HL-60 (cell line): ENCODE data around the gene LYPD3.

Experiments
- DNase-seq, 2 experiments: peaks; one replicate each; pipeline ENCODE4 v3.0.0-alpha.2; 2010 to 2020; ENCODE audit warnings: low read depth in 1 of 2, low spot score in 1 of 2
- H3K27ac ChIP-seq: fragments of 250-450 bp; sonication (Bioruptor Pico); replicated peaks from 2 replicates; pipeline ENCODE4 v1.5.1; 2020; ENCODE audit warnings: mild to moderate bottlenecking, moderate library complexity
- H3K27me3 ChIP-seq: fragments of 250-450 bp; sonication (Bioruptor Pico); 2 replicates; pipeline ENCODE4 v1.5.1; 2021; ENCODE audit warnings: mild to moderate bottlenecking, moderate library complexity; ENCODE audit not compliant: insufficient read depth, poor library complexity, severe bottlenecking
- H3K4me3 ChIP-seq: replicated peaks from 2 replicates; pipeline ENCODE4 v1.5.1; 2011; ENCODE audit warnings: mild to moderate bottlenecking, control low read depth, low read length; ENCODE audit not compliant: insufficient read depth
- CTCF ChIP-seq: IDR thresholded peaks from one replicate; pipeline ENCODE4 v1.5.1; 2011; ENCODE audit warnings: low read length, control low read depth, inconsistent platforms; ENCODE audit not compliant: insufficient read depth
- GABPA ChIP-seq: IDR thresholded peaks from 2 replicates; pipeline ENCODE4 v1.6.1; 2012; ENCODE audit warnings: low read depth
- POLR2AphosphoS5 ChIP-seq: IDR thresholded peaks from 2 replicates; pipeline ENCODE4 v1.6.1; 2012; ENCODE audit warnings: low read depth
- SPI1 ChIP-seq: IDR thresholded peaks from 2 replicates; pipeline ENCODE4 v1.6.1; 2012; ENCODE audit warnings: low read depth, mild to moderate bottlenecking, borderline replicate concordance
- TF ChIP-seq, protein P1 (sequence below): IDR thresholded peaks from 2 replicates; pipeline ENCODE4 v1.6.1; 2012; ENCODE audit warnings: low read depth; ENCODE audit not compliant: insufficient replicate concordance

LYPD3 gene

GRCh38 chr19:43505186-43505456, 39.7 kb upstream of the LYPD3 start:
- Histone ChIP-seq H3K4me3 (no peak overlapping the region), H3K27me3 (no peaks in the 10 kb centered on the region), H3K27ac (no peak overlapping the region)
- TF ChIP-seq SPI1 (no peak), POLR2AphosphoS5 (no peak), CTCF (no peak), GABPA (no peak)
- TF ChIP-seq, protein P1, sequence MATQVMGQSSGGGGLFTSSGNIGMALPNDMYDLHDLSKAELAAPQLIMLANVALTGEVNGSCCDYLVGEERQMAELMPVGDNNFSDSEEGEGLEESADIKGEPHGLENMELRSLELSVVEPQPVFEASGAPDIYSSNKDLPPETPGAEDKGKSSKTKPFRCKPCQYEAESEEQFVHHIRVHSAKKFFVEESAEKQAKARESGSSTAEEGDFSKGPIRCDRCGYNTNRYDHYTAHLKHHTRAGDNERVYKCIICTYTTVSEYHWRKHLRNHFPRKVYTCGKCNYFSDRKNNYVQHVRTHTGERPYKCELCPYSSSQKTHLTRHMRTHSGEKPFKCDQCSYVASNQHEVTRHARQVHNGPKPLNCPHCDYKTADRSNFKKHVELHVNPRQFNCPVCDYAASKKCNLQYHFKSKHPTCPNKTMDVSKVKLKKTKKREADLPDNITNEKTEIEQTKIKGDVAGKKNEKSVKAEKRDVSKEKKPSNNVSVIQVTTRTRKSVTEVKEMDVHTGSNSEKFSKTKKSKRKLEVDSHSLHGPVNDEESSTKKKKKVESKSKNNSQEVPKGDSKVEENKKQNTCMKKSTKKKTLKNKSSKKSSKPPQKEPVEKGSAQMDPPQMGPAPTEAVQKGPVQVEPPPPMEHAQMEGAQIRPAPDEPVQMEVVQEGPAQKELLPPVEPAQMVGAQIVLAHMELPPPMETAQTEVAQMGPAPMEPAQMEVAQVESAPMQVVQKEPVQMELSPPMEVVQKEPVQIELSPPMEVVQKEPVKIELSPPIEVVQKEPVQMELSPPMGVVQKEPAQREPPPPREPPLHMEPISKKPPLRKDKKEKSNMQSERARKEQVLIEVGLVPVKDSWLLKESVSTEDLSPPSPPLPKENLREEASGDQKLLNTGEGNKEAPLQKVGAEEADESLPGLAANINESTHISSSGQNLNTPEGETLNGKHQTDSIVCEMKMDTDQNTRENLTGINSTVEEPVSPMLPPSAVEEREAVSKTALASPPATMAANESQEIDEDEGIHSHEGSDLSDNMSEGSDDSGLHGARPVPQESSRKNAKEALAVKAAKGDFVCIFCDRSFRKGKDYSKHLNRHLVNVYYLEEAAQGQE: no peak
- DNase-seq: no peak

DNA sequence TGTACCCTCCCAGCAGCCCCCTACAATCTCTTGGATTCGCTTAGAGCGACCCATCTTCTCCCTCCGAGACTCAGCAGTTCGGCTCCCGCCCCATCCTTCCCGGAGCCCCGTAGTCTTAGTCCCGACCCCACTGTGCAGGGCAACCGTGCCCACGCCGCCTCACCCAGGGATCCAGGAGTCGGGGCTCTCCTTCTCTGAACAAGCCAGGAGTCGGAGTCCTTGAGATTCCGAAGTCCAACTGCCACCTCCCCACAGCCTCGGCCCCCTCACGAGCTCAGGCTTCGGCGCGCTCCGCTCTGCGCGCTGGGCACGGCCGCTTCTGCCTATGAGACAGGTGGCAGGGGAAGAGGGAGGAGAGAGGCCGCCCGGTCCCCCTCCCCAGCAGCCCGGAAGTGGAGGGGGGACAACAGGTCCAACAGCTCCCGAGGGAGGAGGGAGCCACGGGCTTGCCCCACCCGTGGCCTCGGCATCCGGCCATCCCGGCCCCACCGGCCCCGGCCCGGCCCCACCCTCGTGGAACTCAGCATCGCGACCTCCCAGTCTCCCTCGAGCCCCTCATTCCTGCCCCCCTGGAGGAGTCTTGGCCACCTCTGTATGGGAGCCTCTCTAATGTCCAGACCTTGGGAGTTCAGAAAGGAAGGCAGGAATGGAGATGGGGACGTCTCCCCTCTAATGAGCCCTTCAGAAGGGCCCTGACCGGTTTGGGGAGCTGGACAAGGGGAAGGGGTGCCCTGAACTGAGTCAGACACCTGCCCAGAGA, 39.2 kb upstream of the LYPD3 start, which contains the start of gene PHLDB3:
Gene PHLDB3, minus strand, starts transcription at position 321 of the 760 bp plus-strand sequence. CDS start 628 bp downstream, outside the sequence.
- no peak within 1 kb of the TSS for H3K27ac ChIP-seq
- DNase-seq: peak in 1 of 2 experiments; percentile 2
- peak within 1 kb of the TSS; percentile 62 for H3K4me3 ChIP-seq
- TF ChIP-seq, protein P1: no peak
- no peak for TF ChIP-seq SPI1
- no peak for TF ChIP-seq CTCF
- TF ChIP-seq GABPA: no peak
- TF ChIP-seq POLR2AphosphoS5: no peak
- no peaks in the 10 kb centered on the region for H3K27me3 ChIP-seq

DNA sequence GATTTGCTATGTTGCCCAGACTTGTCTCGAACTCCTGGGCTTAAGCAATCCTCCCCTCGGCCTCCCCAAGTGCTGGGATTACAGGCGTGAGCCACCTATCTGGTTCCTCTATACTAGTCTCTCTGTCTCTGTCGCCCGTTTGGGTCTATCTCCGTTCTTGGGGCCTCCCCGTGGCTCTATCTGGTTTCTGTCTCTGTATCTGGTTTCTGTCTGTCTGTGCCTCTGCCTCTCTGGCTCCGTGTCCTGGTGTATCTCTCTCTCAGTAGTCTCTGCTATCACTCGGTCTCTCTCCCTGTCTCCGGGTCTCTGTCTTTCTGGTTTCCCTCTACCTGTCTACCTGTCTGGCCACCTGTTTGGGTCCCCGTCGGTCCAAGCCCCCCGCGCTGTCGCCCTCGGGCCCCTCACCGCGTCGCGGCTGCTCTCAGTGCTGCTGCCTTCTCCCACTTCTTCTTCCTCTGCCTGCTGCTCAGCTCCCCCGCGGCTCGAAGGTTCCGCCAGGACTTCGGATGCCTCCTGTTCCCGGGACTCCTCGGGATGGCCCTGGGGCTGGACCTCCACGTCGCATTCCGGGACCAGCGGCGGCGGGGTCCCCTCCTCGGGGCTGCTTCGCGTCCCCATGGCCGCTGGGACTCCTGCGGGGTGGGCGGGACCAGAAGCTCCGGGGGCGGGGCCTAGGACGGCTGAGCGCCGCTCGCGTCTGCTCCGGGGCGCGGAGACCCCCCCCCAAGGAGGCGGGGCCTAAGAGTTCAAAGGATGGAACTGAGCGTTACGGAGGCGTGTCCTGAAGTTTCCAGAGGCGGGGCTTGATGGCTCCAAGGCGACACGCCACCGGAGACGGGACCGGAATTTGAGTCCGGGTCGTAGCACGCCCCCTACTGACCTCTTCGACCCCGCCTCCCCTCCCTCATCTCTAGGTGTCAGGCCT, 38.4 kb upstream of the LYPD3 start:
- DNase-seq: peak; percentile 63 to 79
- TF ChIP-seq, protein P1: no peak
- TF ChIP-seq CTCF (no peak), GABPA (no peak), SPI1 (no peak; the same call in 1 of the 2 replicates), POLR2AphosphoS5 (no peak)
- no peak overlapping the region for H3K27ac ChIP-seq
- no peaks in the 10 kb centered on the region for H3K27me3 ChIP-seq
- peak overlapping the region; percentile 62 for H3K4me3 ChIP-seq
